ENCODE data around the gene FAM50A. TPM values are rescaled to one million over a fixed set of nuclear protein-coding genes. Genes with fewer than 3 reads are reported as not detected.
"Not testable (repeated sequence)": the region's sequence is repeated elsewhere in the genome, so short reads cannot be mapped to it uniquely, and the experiment has no call there.

Gene FAM50A
- total and polyA plus RNA-seq, 3 donors from 2014 or later = 29.6 to 38.5 (median 38.4) TPM

DNA sequence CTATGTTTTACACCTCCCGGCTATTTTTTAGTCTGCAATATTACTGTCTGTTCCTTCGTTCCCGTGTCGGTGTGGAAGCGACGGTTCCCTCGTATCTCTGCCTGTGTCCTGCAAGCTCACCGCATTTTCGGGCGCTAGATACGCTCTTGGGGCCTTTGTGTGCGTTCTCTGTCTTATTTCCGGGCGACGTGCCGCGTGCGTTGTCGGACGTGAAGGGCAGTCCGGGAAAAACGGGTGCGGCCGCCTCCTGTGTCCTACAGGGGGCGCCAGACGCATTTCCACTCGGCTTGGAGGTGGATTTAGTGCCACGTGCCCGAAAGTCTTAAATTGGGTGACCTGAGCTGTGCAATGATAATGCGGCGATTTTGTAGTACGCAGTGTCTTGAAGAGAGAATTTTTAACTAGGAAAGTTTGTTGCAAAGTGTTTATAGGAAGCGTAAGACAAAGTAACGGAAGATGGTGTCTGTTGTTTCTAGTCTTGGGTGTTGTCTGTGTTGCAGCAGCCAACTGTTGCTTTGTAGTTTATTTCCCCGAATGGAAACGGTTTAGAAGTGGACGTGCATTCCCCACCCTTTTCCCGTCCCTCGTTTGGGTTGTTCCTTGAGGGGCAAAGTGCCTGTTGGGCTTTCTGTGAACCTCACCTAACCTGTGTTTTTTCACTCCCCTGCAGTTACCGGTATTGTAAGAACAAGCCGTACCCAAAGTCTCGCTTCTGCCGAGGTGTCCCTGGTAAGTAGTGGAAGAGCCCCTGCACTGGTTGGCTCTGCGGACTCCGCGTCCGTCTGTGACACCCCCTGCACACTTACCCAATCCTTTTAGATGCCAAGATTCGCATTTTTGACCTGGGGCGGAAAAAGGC is 45.0 kb upstream of the FAM50A start:
- Histone ChIP-seq H3K27me3 (no peaks in the 10 kb centered on the region), H3K9me3 (no peaks in the 10 kb centered on the region), H3K36me3 (ENCODE audit: low read depth, missing control alignments) (no peaks in the 10 kb centered on the region), H3K4me3 (peak overlapping the region; percentile 74 to 86), H3K4me1 (no peaks in the 10 kb centered on the region), H3K27ac (peak overlapping the region; percentile 91 to 95)
- no peak for TF ChIP-seq POLR2A (IDR thresholded peaks at IDR 0.05)
- TF ChIP-seq, protein P1, sequence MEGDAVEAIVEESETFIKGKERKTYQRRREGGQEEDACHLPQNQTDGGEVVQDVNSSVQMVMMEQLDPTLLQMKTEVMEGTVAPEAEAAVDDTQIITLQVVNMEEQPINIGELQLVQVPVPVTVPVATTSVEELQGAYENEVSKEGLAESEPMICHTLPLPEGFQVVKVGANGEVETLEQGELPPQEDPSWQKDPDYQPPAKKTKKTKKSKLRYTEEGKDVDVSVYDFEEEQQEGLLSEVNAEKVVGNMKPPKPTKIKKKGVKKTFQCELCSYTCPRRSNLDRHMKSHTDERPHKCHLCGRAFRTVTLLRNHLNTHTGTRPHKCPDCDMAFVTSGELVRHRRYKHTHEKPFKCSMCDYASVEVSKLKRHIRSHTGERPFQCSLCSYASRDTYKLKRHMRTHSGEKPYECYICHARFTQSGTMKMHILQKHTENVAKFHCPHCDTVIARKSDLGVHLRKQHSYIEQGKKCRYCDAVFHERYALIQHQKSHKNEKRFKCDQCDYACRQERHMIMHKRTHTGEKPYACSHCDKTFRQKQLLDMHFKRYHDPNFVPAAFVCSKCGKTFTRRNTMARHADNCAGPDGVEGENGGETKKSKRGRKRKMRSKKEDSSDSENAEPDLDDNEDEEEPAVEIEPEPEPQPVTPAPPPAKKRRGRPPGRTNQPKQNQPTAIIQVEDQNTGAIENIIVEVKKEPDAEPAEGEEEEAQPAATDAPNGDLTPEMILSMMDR (IDR thresholded peaks at IDR 0.05) = peak; percentile 64 to 92 (median 85)
- peak; percentile 87 for DNase-seq
- intact Hi-C loops (cut with DNase I; ENCODE audit: low total_unique reads) = no loop called here
- whole genome bisulfite sequencing, 2 donors = 1 to 2% methylated on average over 34 to 46 of the region's 49 CpGs

DNA sequence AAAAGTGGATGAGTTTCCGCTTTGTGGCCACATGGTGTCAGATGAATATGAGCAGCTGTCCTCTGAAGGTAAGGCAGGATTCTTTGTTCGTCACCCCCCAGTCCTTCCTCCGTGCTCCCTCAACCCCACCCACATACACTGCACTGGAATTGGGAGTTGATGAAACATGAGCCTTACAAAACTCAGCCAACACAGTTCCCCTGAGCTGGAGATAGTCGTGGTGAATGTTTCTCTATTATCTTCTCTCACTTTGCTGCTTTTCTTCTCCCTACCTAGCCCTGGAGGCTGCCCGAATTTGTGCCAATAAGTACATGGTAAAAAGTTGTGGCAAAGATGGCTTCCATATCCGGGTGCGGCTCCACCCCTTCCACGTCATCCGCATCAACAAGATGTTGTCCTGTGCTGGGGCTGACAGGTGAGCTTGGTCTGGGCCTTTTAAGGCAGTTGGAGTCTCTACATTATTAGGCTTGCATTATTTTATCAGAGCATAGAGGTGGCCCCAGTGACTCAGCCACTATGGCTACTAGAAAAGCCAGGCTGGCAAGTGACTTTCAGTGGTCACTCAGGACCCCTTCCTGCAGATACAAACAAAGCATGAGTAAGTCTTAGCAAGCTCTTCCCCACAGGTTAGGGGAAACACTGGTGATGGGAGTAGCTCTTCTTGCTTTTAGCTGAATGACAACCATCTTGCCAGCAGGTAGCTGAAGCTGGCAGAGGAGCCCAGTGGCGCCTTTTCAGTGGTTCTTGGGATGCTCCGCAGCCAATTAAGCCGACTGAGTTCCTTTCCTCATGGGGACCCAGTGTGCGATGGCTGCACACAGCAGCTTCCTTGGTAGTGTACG is 44.2 kb upstream of the FAM50A start:
- DNase-seq = no peak
- Histone ChIP-seq H3K27ac (peak overlapping the region; percentile 91 to 95), H3K36me3 (ENCODE audit: low read depth, missing control alignments) (no peaks in the 10 kb centered on the region), H3K4me3 (peak overlapping the region in 1 of 2 donors; percentile 86), H3K27me3 (no peaks in the 10 kb centered on the region), H3K9me3 (no peaks in the 10 kb centered on the region), H3K4me1 (no peaks in the 10 kb centered on the region)
- intact Hi-C loops (cut with DNase I; ENCODE audit: low total_unique reads) = no loop called here
- 38 to 53% methylated on average over 5 to 14 of the region's 14 CpGs for WGBS, 2 donors
- TF ChIP-seq, protein P1 (IDR thresholded peaks at IDR 0.05) = no peak
- TF ChIP-seq POLR2A (IDR thresholded peaks at IDR 0.05) = no peak

DNA sequence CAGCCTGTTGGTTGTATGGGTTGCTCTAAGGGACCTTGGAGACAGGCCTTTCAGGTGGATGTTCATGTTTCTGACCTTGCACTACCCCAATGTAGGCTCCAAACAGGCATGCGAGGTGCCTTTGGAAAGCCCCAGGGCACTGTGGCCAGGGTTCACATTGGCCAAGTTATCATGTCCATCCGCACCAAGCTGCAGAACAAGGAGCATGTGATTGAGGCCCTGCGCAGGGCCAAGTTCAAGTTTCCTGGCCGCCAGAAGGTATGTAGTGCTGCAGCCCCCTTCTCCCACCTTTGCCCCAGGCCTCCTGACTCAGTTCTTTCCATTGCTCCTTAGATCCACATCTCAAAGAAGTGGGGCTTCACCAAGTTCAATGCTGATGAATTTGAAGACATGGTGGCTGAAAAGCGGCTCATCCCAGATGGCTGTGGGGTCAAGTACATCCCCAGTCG is 43.5 kb upstream of the FAM50A start:
- H3K27ac ChIP-seq; H3K27me3 ChIP-seq; intact Hi-C loops (cut with DNase I; ENCODE audit: low total_unique reads); DNase-seq; H3K9me3 ChIP-seq; H3K36me3 ChIP-seq (ENCODE audit: low read depth, missing control alignments); H3K4me1 ChIP-seq; H3K4me3 ChIP-seq: not testable (repeated sequence)
- WGBS, 2 donors = 50 to 63% methylated on average over 2 to 4 of the region's 6 CpGs

DNA sequence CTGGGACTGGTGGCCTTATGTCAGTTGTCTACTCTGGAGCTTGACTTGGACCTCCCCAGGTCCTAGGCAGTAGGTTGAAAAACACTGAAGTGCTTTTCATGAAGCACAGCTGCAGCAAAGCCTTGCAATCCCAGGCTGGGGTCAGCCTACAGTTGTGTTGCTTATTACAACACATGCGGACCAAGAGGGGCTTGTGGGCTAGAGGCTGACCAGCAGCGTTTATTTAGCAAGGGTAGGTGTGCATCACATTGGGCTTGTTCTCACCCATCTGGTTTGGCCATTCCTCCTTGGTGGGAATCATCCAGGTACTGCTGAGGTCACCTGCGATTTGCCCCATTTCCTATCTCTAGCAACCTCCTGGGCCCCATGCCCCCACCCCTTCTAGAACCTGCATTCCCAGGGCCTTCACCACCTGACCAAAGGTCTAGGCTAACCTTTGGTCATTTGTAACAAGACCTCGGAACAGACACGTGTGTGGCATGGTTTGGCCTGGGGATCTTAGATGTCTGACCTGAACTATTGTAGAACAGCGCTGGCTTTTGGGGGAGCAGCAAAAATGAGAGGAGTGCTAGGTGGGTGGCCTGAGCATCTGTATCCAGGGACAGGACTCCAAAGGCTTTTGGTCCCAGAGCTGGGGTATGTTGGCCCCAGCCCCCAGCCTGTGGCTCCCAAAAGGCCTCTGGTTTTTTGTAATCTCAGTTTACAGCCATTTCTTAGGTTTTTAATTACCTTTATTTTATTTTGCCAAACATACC is 42.7 kb upstream of the FAM50A start:
- no peak for DNase-seq
- H3K4me3 ChIP-seq = no peak overlapping the region
- no peak overlapping the region for H3K27ac ChIP-seq
- TF ChIP-seq, protein P1 (IDR thresholded peaks at IDR 0.05) = no peak
- no peak for TF ChIP-seq POLR2A (IDR thresholded peaks at IDR 0.05)
- H3K4me1 ChIP-seq = no peaks in the 10 kb centered on the region
- H3K9me3 ChIP-seq = no peaks in the 10 kb centered on the region
- no peaks in the 10 kb centered on the region for H3K27me3 ChIP-seq
- H3K36me3 ChIP-seq (ENCODE audit: low read depth, missing control alignments) = no peaks in the 10 kb centered on the region
- intact Hi-C loops (cut with DNase I; ENCODE audit: low total_unique reads) = no loop called here
- 37 to 60% methylated on average over 2 to 6 of the region's 6 CpGs for WGBS, 2 donors
